Measurements from ENCODE around the gene PLPP1. TPM values are rescaled to one million over a fixed set of nuclear protein-coding genes. Genes with fewer than 3 reads are reported as not detected.

PLPP1 gene
- total and polyA plus RNA-seq, 2 donors (not counting 1 experiment from before 2014, with no cell fraction given) = 5.5 to 8.8 TPM

- ChIA-PET POLR2A (no interaction called here), CTCF (interaction anchor here (1.2 kb wide), 1 partner anchor 8 kb away, joined by 3 read pairs; no protein-coding TSS in a partner anchor)
- H3K9ac ChIP-seq (ENCODE audit: low read length) = no peak overlapping the region
- no peak for ATAC-seq (ENCODE audit: low read depth)
- DNase-seq = no peak
- intact Hi-C loops (cut with micrococcal nuclease) = no loop called here
- H3K4me2 ChIP-seq (replicated peaks; ENCODE audit: low read depth, low read length, poor library complexity, severe bottlenecking) = no peak overlapping the region
- no CpG with 5 or more reads among the region's 1 CpG for WGBS (ENCODE audit: insufficient coverage)
- H3K27ac ChIP-seq (ENCODE audit: low read length in 2 of 2) = no peak overlapping the region
- H3K4me1 ChIP-seq (ENCODE audit: control insufficient read depth in 2 of 2, insufficient read depth in 2 of 2, low read length in 2 of 2) = no peaks in the 10 kb centered on the region
- no peaks in the 10 kb centered on the region for H3K9me3 ChIP-seq (ENCODE audit: control extremely low read depth in 1 of 3, control insufficient read depth in 2 of 3, insufficient read depth in 1 of 3, low read length in 2 of 3)
- Mint-ChIP-seq H3K4me1 (no peaks in the 10 kb centered on the region), H3K4me3 (no peak overlapping the region), H3K27ac (no peak overlapping the region), H3K9me3 (ENCODE audit: insufficient read depth) (no peaks in the 10 kb centered on the region), H3K27me3 (no peaks in the 10 kb centered on the region)
- H3K79me2 ChIP-seq (ENCODE audit: control insufficient read depth, insufficient read depth, low read length) = no peaks in the 10 kb centered on the region
- no peak overlapping the region for H2AFZ ChIP-seq (ENCODE audit: insufficient read depth, low read depth, low read length, poor library complexity, severe bottlenecking)
- no peaks in the 10 kb centered on the region for H3K27me3 ChIP-seq (replicated peaks in 1 of 4; ENCODE audit: control extremely low read depth in 1 of 4, control insufficient read depth in 3 of 4, insufficient read depth in 4 of 4, low read length in 3 of 4)
- H4K20me1 ChIP-seq (ENCODE audit: control insufficient read depth, insufficient read depth, low read length, poor library complexity, severe bottlenecking) = no peaks in the 10 kb centered on the region
- no peak for TF ChIP-seq EZH2 (IDR thresholded peaks at IDR 0.05; ENCODE audit: borderline replicate concordance, insufficient read depth, low read depth, low read length, poor library complexity, severe bottlenecking)
- no peak for TF ChIP-seq CTCF (IDR thresholded peaks at IDR 0.05)
- no peak overlapping the region for H3K4me3 ChIP-seq (ENCODE audit: control extremely low read depth in 1 of 5, extremely low read depth in 1 of 5, insufficient read depth in 1 of 5, low read depth in 2 of 5, low read length in 4 of 5)
- H3K36me3 ChIP-seq (replicated peaks in 1 of 2; ENCODE audit: control extremely low read depth in 1 of 2, control insufficient read depth in 1 of 2, extremely low read depth in 1 of 2, insufficient read depth in 2 of 2, low read length in 1 of 2) = peaks cover 4 to 61% of the 10 kb centered on the region in 2 experiments
Measured at GRCh38 chr5:55411876-55412275, 122.9 kb downstream of the PLPP1 start.

GRCh38 chr5:55410845-55411244, 123.9 kb downstream of the PLPP1 start:
- H3K4me1 Mint-ChIP-seq = no peaks in the 10 kb centered on the region
- Histone ChIP-seq H3K9ac (ENCODE audit: low read length) (no peak overlapping the region), H3K4me1 (ENCODE audit: control insufficient read depth in 2 of 2, insufficient read depth in 2 of 2, low read length in 2 of 2) (no peaks in the 10 kb centered on the region), H3K27me3 (replicated peaks in 1 of 4; ENCODE audit: control extremely low read depth in 1 of 4, control insufficient read depth in 3 of 4, insufficient read depth in 4 of 4, low read length in 3 of 4) (no peaks in the 10 kb centered on the region), H3K36me3 (replicated peaks in 1 of 2; ENCODE audit: control extremely low read depth in 1 of 2, control insufficient read depth in 1 of 2, extremely low read depth in 1 of 2, insufficient read depth in 2 of 2, low read length in 1 of 2) (peaks cover 7 to 67% of the 10 kb centered on the region in 2 experiments), H3K9me3 (ENCODE audit: control extremely low read depth in 1 of 3, control insufficient read depth in 2 of 3, insufficient read depth in 1 of 3, low read length in 2 of 3) (no peaks in the 10 kb centered on the region), H3K4me2 (replicated peaks; ENCODE audit: low read depth, low read length, poor library complexity, severe bottlenecking) (no peak overlapping the region), H4K20me1 (ENCODE audit: control insufficient read depth, insufficient read depth, low read length, poor library complexity, severe bottlenecking) (no peaks in the 10 kb centered on the region), H3K79me2 (ENCODE audit: control insufficient read depth, insufficient read depth, low read length) (no peaks in the 10 kb centered on the region), H3K4me3 (ENCODE audit: control extremely low read depth in 1 of 5, extremely low read depth in 1 of 5, insufficient read depth in 1 of 5, low read depth in 2 of 5, low read length in 4 of 5) (no peak overlapping the region), H3K27ac (ENCODE audit: low read length in 2 of 2) (no peak overlapping the region), H2AFZ (ENCODE audit: insufficient read depth, low read depth, low read length, poor library complexity, severe bottlenecking) (no peak overlapping the region)
- no peaks in the 10 kb centered on the region for H3K27me3 Mint-ChIP-seq
- DNase-seq = no peak
- TF ChIP-seq CTCF (IDR thresholded peaks at IDR 0.05) (no peak), EZH2 (IDR thresholded peaks at IDR 0.05; ENCODE audit: borderline replicate concordance, insufficient read depth, low read depth, low read length, poor library complexity, severe bottlenecking) (no peak)
- ChIA-PET CTCF (no interaction called here), POLR2A (no interaction called here)
- no peaks in the 10 kb centered on the region for H3K9me3 Mint-ChIP-seq (ENCODE audit: insufficient read depth)
- intact Hi-C loops (cut with micrococcal nuclease) = no loop called here
- H3K4me3 Mint-ChIP-seq = no peak overlapping the region
- no CpG with 5 or more reads among the region's 3 CpGs for WGBS (ENCODE audit: insufficient coverage)
- no peak for ATAC-seq (ENCODE audit: low read depth)
- H3K27ac Mint-ChIP-seq = no peak overlapping the region
